ENCODE data around the gene TOR1A. TPM values are rescaled to one million over a fixed set of nuclear protein-coding genes. Genes with fewer than 3 reads are reported as not detected.
A peak's percentile ranks its signal among the peaks of the same experiment; 100 is the strongest.

Gene TOR1A
- total RNA-seq, 1 donor from 2014 or later, result 21.8 TPM

DNA sequence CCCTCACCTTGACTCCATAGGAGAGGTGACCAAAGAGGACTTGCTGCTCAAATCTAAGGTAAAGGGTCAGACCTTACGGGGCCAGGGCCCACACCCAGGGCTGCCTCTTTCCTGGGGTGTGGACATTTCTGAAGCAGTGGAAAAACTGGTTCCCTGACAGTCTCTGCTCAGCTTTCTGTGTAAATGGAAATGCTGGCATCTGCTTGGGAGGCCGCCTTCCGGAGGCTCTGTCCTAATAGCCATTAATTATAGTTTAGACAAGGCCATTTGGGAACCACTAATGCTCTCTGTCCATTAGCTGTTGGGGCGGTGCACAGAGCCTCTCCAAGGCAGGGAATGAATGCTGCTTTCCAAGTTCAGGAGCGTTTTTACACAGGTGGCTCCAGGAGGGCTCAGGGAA lies 28.6 kb upstream of the TOR1A start:
- DNase-seq, result no peak

DNA sequence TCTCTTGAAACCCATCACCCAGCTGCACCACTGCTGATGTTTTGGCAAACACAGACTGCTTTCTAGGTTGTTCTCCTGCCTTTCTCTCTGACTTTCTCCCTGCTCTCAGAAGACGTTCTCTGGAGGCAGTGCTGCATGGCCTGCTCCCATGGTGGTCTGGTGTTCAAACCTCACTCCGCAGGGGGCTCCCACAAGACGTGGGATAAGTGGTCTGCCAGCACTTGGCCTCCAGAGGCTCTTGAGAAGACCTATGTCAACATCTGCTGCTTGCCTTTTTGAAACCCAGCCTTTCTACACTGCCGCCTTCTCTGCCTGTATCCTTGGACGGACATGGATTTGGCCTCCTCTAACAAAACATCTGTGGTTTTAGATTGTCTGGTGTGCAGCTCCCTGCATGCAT lies 27.9 kb upstream of the TOR1A start:
- no peak for DNase-seq

DNA sequence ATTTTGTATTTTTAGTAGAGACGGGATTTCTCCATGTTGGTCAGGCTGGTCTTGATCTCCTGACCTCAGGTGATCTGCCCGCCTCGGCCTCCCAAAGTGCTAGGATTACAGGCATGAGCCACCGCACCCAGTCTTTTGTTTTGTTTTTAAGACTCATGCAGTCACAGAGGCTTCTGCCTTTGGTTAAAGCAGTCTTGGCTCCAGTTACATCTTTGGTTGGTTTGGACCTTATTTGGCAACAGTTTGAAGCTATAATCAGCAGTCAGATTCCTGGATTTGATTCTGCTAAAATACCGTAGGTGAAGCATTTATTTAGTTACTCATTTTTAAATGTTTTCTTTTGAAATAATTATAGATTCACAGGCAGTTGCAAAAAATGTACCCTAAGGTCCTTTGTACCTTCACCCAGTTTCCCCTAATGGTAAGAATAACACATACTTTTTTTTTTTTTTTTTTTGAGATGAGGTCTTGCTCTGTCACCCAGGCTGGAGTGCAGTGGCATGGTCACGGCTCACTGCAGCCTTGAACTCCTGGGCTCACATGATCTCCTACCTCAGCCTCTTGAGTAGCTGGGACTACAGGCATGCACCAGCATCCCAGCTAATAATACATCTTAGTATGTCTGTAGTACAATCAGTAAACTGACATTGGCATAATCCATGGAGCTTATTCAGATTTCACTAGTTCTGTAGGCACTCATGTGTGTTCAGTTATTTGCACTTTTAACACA lies 27.1 kb upstream of the TOR1A start:
- no peak for DNase-seq

DNA sequence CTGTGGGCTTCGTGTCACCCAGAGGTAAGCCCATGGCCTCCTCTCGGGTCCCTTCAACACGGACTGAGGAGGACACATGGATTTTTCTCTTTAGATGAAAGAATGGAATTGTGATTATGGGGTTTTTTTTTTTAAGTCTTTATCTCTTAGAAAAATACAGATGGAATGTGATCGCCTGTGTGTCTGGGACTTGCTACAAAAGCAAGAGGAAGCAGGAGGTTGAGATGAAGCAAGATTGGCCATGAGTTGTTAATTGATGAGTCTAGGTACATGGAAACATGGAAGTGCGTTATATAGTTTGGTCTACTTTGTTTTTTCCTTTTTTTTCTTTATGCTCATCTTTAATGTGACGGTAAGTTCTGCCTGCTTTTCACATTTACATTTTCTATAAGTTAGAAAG lies 26.0 kb upstream of the TOR1A start:
- no peak for DNase-seq

DNA sequence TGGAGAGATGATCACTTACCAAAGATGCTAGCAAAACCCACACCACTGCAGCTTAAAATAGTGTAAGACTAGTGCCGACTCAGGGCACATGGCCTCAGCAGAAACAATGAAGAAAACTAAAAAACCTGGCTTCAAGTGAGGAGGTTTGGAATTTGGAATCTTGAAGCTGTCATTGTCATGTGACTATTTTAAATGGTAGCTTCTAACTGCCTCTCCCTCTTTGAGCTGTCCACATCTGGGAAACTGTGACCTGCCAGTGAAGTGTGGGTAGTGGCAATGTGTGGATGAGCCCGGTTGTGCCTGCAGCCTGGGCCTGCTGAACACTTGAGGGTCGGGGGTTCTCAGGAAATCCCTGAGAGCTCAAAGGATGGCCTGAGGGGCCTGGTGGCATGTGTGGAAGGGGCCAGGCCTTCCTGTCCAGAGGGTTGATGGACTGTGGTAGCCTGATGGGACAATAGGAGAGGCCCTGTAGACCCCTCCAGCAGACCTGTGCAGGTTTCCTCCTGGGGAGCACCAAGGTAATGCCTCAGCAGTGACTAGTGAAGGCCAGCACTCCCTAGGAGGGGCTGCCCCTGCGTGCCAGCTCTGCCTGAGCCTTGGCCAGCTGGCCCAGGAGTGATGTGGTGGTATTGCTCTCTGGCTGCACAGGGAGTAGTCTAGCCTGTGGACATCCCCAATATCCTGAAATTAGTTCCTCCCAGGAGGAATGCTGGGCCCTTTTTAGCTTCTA lies 24.9 kb upstream of the TOR1A start:
- no peak for DNase-seq

DNA sequence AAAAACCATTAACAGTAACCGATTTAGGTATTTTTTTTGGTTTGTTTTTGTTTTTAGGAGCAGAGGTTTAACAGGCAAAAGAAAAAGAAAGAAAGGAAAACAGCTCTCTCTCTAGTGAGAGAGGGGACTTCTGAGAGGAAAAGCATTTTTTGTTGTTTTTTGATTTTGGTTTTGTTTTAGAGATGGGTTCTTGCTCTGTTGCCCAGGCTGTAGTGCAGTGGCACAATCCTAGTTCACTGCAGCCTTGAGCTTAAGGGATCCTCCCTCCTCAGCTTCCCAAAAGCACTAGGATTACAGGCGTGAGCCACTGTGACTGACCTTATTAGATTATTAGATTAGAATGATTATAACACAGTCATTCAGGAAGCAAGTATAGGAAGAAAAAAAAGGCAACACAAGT lies 21.4 kb upstream of the TOR1A start:
- no peak for DNase-seq

DNA sequence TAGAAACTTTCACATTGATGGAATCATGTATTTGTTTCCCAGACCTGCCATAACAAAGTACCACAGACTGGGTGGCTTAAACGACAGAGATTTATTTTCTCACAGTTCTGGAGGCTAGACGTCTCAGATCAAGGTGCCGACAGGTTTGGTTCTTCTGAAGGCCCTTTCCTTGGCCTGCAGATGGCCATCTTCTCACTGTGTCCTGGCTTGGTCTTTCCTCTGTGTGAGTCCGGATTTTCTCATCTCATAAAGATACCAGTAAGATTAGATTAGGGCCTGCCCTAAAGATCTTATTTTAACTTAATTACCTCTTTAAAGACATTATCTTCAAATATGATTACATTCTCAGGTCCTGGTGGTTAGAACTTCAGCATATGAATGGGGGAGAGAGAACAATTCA lies 17.1 kb upstream of the TOR1A start:
- DNase-seq, result no peak

DNA sequence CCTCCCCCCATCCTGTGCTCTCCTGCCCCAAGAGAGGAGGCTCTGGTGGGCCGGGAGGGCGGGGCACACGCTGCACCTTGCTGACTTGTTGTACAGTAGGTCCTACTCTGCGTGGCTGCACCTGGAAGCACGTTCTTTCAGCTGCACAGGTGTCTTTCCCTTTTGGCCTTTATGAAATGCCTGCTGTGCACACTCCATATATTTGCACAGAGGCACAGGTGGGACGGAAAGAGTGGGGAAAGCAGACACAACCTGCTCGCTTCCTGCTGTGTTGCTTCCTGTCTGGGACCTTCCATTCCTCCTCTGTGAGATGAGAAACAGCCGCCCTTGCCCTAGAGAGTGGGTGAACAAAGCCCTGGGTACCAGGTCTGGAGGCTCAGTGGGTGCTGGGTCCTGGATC lies 16.1 kb upstream of the TOR1A start:
- no peak for DNase-seq

DNA sequence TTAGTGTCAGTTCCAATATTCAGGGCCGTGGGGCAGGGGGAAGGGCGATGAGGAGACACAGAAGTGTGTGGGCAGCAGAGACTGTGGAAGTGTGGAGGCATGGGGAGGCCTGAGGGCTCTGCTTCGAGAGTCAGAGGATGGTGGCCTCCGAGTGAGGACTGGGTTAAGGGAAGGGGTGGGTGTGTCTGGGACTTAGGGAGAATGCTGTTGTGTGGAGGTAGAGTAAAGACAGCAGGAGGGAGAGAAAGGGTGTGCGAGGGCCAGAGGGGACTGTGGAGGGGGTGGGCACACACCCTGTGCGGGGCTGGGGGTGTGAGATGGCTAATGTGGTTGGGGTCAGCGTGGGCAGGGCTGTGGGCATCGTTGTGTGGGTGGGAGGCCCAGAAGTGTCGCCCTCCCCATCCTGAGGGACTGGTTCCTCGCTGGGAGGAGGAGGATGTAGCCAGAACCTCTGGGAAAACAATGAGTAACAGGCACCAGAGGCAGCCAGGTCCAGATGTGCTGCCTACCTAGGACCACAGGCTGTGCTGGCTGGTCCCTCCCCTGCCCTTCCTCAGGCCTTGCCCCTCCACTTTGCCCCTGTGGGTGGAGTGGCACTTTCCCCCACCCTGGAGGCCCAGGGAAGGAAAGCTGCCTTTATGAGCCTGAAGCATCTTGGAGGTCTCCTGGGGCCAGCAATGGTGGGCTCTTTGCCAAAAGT lies 15.5 kb upstream of the TOR1A start:
- no peak for DNase-seq

DNA sequence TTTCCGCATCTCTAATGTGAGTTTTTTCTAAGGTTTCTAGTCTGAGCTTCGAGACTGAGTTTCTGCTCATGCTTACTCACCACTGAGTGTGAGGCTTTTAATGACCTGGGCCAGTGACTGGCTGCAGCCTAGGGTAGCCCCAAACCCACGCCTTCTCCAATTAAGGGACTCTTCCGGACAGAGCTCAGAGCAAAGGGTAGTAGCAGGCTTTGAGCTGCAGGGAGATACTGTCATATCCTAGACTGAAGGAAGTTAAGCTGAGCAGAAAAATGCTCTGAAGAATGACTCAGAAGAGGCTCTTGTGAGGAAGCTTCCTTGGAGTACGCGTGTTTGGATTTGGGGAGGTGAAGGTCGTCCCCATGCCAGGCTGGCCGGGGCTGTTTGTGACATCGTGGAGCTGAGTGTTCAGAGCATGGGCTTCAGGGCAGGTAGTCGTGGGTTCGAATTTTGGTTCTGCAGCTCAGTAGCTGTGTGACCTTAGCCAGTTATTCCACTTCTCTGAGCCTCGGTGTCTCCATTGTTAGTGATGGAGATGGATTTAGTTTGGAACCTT lies 14.8 kb upstream of the TOR1A start:
- DNase-seq, result no peak

DNA sequence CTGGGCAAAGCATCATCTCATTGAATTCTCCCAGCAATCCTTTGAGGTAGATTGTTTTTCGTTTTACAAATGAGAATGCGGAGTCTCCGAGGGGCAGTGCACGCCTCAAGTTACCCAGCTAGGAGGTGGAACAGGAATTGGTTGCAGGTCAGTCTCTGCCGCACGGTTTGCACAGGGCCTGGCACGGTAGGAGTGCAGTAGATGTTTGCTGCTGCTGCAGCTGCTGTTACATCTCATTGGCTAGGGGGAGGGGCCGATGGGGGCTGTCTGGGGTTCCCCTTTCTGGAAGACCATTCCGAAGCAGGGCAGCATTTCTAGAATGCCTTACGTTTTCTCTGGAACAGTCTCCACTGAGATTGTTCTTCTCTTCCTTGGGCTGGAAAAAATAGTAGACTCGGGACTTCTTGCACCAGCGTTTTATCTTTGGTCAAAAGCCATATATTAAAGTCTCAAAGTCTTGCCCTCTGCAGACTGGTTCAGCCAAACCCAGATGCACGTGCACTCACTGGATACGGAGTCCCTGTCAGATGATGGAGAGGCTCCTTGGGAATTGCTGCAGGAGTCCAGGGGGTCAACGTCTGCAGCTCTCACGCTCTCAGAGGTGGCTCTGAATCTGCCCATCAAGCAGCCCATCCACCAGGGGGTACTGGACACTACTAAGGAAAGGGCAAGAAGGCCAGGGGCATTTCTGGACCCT lies 12.5 kb upstream of the TOR1A start:
- no peak for DNase-seq

DNA sequence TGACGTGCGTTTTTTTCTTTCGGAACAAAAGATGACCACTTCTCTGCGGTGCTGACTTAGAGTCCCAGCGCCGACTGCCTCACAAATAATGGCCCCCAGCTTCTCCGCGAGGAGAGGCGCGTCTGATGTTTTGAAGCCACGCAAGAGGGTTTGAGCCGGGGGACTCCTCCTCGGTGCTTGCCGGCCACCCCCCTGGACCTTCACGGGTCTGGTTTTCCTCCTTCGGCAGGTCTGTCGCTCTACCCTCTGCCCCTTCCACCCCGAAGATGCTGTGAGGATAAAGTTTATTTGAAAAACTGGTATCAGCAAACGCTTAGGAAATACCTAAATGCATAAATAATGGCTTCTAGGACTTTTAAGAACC lies 11.9 kb upstream of the TOR1A start:
- DNase-seq, result no peak

DNA sequence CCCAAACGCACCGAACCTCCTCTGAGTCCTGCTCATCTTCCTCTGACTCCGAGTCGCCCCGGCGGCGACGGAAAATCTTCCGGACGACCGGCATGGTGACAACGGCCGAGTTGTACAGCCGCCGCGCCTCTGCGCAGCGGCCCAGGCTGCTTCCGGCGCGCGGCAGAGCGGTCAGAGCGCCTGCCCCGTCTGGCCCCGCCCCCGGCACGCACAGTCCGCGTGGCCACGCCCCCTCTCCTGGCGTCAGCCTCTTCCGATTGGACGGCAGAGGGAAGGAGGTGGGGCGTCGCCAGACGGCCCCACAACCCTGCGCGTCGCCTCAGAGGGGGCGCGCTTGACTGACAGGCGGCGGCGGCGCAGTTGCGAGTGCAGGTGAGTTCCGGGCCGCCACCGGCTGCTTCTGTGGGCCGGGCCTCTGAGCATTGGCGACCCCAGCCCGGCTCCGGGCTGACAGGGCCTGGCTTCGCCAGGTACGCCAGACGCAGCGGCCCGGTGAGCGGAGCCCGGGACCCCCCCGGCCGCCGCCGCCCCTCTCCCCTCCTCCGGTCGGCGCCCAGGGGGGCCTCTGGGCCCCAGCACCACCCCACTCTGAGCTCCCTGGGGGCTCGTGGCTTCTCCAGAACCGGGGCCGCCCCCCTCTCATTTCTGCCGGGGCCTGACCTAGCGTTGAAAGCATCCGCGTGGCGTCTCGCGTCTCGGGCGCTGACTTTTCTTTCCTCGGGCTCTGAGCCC lies 11.4 kb upstream of the TOR1A start, which contains the start of the genes C9orf78 and USP20:
Gene C9orf78, minus strand, starts transcription at position 148 of the 732 bp plus-strand sequence. Its CDS starts 54 bp downstream, at position 94.
Gene USP20, plus strand, starts transcription at position 331 of the 732 bp plus-strand sequence. CDS start 17,098 bp downstream, outside the sequence.
- DNase-seq, result peak; percentile 95

DNA sequence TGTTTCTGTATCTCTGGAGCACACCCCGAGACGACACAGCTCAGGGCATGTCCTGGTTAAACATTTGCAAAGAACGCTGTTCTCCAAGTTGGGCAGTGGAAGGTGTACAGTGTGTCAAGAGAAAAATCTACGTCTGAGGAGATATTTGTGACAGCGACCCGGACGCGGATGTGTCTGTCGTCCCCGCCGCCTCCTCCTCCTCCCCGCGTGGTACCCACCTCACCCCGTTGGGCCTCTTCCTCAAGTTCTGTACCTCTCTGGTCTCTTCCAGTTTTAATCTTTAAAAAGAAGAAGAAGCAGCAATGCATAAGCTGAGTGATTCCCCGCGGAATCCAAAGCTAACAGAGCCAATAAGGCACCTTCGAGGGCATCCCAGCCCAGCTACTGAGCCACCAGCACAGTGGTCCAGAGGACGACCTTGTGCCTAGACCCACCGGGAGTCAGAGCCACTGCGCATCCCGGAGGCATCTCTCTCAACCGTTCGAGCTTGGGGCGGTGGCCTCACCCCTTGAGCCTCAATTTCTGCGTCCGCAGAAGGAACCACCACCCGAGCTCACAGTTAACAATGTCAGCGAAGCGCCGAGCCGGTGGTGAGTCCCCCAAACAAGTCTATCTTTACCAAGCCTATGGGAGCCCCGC lies 10.7 kb upstream of the TOR1A start:
- no peak for DNase-seq

DNA sequence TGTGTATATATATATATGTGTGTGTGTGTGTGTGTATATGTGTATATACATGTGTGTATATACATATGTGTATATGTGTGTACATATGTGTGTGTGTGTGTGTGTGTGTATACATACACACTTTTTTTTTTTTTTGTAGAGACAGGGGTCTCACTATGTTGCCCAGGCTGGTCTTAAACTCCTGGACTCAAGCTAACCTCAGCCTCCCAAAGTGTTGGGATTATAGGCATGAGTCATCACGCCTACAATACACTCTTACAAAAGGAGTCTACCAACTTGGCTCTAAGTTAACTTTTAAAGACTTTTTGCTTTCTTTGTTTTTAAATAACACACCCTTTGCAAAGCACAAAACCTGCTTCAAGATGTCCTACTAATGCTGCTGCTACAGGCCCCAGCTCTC lies 9.0 kb upstream of the TOR1A start:
- DNase-seq, result no peak

DNA sequence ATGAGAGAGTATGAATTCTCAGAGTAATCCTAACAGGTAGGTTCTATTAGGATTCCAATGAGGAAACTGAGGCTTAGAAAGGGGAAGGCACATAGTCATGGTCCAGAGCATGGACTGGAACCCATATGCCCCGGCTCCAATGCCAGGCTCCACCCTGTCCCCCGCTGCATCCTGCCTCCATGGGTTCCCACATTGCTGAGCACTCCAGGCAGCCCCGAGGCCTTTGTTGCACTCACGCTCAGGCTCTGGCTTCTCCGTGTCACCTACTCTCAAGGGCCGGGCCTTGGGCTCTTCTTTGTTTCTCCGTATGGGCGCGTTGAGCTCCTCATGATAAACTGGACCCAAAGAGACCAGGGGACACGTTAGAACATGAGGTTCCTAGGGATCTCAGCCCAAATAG lies 5.0 kb upstream of the TOR1A start:
- no peak for DNase-seq

DNA sequence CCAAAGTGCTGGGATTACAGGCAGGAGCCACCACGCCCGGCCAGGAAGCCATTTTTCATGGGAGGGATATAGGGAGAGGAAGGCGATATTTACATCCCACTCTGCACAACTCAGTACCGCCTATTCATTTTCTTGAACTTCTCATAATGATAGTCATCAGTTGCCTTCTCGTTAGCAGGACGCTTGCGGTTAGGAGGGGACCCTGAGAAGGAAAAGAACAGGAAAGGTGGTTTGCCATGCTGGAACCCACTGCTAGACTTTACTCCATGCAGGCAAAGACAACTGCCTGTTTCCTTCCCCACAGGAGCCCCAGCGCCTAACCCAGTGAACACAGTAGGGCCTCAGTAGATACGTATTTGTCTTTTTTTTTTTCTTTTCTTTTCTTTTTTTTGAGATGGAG lies 4.1 kb upstream of the TOR1A start:
- DNase-seq, result no peak

DNA sequence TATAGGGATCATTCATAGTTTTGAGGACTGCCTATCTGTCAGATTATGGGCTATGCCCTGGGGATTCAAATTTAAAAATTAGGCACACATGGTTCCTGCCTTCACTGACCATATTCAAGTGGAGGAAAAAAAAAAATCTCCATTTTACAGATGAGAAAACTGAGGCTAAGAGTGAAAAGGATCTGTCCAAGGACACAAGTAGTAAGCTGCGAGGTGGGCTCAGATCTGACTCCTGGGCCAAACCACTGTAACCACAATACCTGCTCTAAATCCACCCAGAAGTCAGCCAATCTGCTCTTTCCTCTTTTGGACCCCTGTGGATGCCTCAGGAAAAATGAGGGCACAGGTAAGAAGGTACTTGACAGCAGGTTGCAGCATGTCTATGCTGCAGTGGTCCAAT lies 2.8 kb upstream of the TOR1A start:
- no peak for DNase-seq

DNA sequence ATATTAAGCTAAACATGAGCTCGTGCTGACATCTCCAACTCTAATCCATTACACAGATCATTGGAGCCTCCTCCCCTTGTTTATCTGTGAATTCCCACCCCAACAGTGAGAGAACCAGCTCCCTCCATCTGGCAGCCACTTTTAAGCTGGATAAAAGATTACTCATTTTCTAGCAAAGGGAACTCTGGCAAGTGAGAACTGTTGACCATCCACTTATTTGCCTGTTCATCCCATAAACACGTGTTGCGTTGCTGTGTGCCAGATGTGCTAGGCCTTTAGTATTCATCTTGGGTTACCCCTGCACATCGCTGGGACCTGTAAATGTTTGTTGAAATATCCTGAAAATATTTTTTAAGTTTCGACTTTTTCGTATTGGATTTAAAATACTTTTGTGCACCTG lies 2.4 kb upstream of the TOR1A start:
- no peak for DNase-seq

DNA sequence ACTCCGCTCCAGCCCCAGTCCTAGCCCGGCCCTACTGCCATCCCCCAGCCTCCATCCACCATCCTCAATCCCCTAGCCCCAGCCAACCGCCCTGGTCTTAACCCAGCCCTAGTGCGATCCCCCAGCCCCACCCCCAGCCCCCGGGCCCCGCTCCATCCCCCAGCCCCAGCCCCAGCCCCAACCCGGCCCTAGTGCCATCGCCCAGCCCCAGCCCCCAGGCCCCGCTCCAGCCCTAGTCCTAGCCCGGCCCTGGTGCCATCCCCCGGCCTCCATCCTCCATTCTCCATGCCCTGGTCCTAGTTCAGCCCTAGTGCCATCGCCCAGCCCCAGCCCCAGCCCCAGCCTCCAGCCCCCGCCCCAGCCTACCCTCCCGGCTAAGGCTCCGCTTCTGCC lies 398 bp downstream of the TOR1A start:
- no peak for DNase-seq

DNA sequence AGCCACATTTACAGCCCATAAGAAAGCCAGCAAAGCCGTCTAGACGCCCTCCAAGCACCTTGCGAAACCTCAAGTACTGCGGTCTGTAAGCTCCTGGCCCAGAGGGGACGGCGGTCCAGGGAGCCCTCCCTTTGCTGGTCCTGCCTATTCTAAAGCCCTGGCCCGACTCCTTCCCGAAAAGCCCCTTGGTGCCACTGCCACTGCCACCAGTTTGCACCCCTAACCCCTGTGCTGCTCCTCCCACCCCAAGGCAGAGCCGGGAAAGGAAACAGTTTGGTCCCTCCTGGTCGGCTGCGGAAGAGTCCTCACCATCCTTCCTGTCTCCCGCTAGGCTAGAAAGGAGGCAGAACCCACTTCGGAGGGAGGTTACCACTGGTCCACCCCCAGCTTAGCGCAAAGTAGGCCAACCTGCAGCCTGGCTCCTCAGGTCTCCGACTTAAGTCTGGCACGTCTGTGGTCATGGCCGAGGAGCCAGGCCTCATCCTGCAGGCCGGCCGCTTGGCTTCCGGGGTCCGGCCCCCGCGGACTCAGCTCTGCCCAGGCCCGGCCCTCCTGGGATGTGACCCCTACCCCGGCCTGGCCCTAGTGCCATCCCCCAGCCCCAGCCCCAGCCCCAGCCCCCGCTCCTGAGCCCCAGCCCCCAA lies 916 bp downstream of the TOR1A start:
- peak; percentile 15 for DNase-seq
